NB4 (cell line): ENCODE data around the gene NPAT.

Experiments
- DNase-seq: peaks from one replicate; pipeline ENCODE4 v3.0.0; 2010; ENCODE audit warnings: low read depth
- H3K4me3 ChIP-seq: one replicate; pipeline ENCODE4 v1.5.1; 2011; ENCODE audit warnings: mild to moderate bottlenecking, low read depth, low read length, moderate library complexity
- CTCF ChIP-seq: IDR thresholded peaks from one replicate; pipeline ENCODE4 v1.5.1; 2012; ENCODE audit warnings: low read depth, low read length
- MAX ChIP-seq: IDR thresholded peaks from 2 replicates; pipeline ENCODE4 v1.6.1; 2011; ENCODE audit warnings: low read depth, low read length
- MYC ChIP-seq: IDR thresholded peaks from 2 replicates; pipeline ENCODE4 v1.6.1; 2011; ENCODE audit warnings: low read depth, low read length
- POLR2A ChIP-seq: IDR thresholded peaks from 2 replicates; pipeline ENCODE4 v1.6.1; 2011; ENCODE audit warnings: mild to moderate bottlenecking; ENCODE audit not compliant: insufficient read length; ENCODE audit errors: extremely low read depth

Gene NPAT

GRCh38 chr11:108206969-108207682 is 15.3 kb downstream of the NPAT start:
- no peak for TF ChIP-seq POLR2A
- no peak for TF ChIP-seq MAX
- no peak for TF ChIP-seq CTCF
- no peak for TF ChIP-seq MYC
- DNase-seq: peak; percentile 33
- no peak overlapping the region for H3K4me3 ChIP-seq

- TF ChIP-seq MYC (no peak), CTCF (no peak), MAX (no peak), POLR2A (no peak)
- H3K4me3 ChIP-seq: no peak overlapping the region
- no peak for DNase-seq
These were observed 16.3 kb downstream of the NPAT start for GRCh38 chr11:108206171-108206570.

GRCh38 chr11:108204929-108205499 is 17.4 kb downstream of the NPAT start:
- DNase-seq: no peak
- no peak overlapping the region for H3K4me3 ChIP-seq
- TF ChIP-seq POLR2A (no peak), CTCF (no peak), MYC (no peak), MAX (no peak)

- no peak overlapping the region for H3K4me3 ChIP-seq
- DNase-seq: no peak
- TF ChIP-seq CTCF (no peak), MYC (no peak), POLR2A (no peak), MAX (no peak)
These were observed 18.1 kb downstream of the NPAT start for GRCh38 chr11:108204376-108204775.

GRCh38 chr11:108203075-108203474 is 19.4 kb downstream of the NPAT start:
- TF ChIP-seq CTCF: no peak
- no peak for TF ChIP-seq POLR2A
- no peak for TF ChIP-seq MAX
- TF ChIP-seq MYC: no peak
- DNase-seq: no peak
- no peak overlapping the region for H3K4me3 ChIP-seq
